GM12878 (cell line): Measurements from ENCODE around the gene CTBP1. TPM values are rescaled to one million over a fixed set of nuclear protein-coding genes. Genes with fewer than 3 reads are reported as not detected.

ENCODE experiments used
- ATAC-seq: fragments of 200-7000 bp; cut with Tn5 transposase; 3 replicates; pipeline ENCODE4 v1.9.1; 2020; ENCODE audit warnings: mild to moderate bottlenecking, moderate library complexity
- BruUV-seq: library from RNA; stranded (reverse); fragments of 400-500 nt; replicated peaks from 2 replicates; lab custom pipeline; 2021; lab: Mats Ljungman, UMichigan
- CTCF ChIA-PET: fragments of 300-600 bp; sonication (Branson Sonifier 250); formaldehyde crosslinking; extraction: SDS; loops from one replicate; lab custom pipeline; 2021; ENCODE audit warnings: inconsistent platforms; lab: Yijun Ruan, JAX
- POLR2A ChIA-PET: fragments of 350-600 bp; formaldehyde crosslinking; extraction: SDS; loops from one replicate; lab custom pipeline; 2021; ENCODE audit warnings: inconsistent platforms; lab: Charles Lee
- RAD21 ChIA-PET: fragments of 300-600 bp; sonication (Branson Sonifier 250); formaldehyde crosslinking; loops from one replicate; lab custom pipeline; 2023; ENCODE audit warnings: antibody characterized with exemption; ENCODE audit not compliant: unreplicated experiment; lab: Charles Lee
- SMC1A ChIA-PET: fragments of 300-600 bp; sonication (Branson Sonifier 250); formaldehyde crosslinking; loops from one replicate; lab custom pipeline; 2023; ENCODE audit not compliant: unreplicated experiment, uncharacterized antibody; lab: Charles Lee
- DNase-seq: peaks from one replicate; pipeline ENCODE4 v3.0.0-alpha.2; 2011; ENCODE audit warnings: low read depth, low spot score
- FAIRE-seq: peaks from 3 replicates; lab custom pipeline; 2011; peaks lifted over from hg19 to GRCh38; lab: Jason Lieb, UNC
- H2AFZ ChIP-seq: 2 replicates; pipeline ENCODE4 v1.6.0; 2011; ENCODE audit warnings: low read depth, low read length, control low read depth; ENCODE audit not compliant: control insufficient read depth
- H3K27ac ChIP-seq: 2 replicates; pipeline ENCODE4 v1.5.1; 2011; ENCODE audit warnings: control low read depth; ENCODE audit not compliant: control insufficient read depth, insufficient read depth
- H3K27me3 ChIP-seq, 2 experiments: replicated peaks in 1 of 2; 2 replicates each; pipeline versions ENCODE4 v1.6.0 to v1.6.1; 2011; ENCODE audit warnings: low read length in 1 of 2; ENCODE audit not compliant: control insufficient read depth in 2 of 2, insufficient read depth in 2 of 2
- H3K36me3 ChIP-seq, 2 experiments: 2 replicates each; pipeline ENCODE4 v1.5.1; 2011; ENCODE audit warnings: low read length in 1 of 2; ENCODE audit not compliant: control insufficient read depth in 2 of 2, insufficient read depth in 2 of 2
- H3K4me1 ChIP-seq: 2 replicates; pipeline ENCODE4 v1.6.1; 2011; ENCODE audit warnings: mild to moderate bottlenecking, low read length, moderate library complexity, mixed read lengths; ENCODE audit not compliant: control insufficient read depth, insufficient read depth
- H3K4me2 ChIP-seq: 2 replicates; pipeline ENCODE4 v1.6.0; 2011; ENCODE audit warnings: control low read depth; ENCODE audit not compliant: control insufficient read depth, insufficient read depth
- H3K4me3 ChIP-seq: fragments of 200-600 bp; sonication (generic); 2 replicates; pipeline ENCODE4 v1.5.1; 2016
- H3K79me2 ChIP-seq: 2 replicates; pipeline ENCODE4 v1.6.0; 2011; ENCODE audit warnings: low read length; ENCODE audit not compliant: control insufficient read depth, insufficient read depth
- H3K9ac ChIP-seq: 2 replicates; pipeline ENCODE4 v1.8.0; 2011; ENCODE audit warnings: low read length, control low read depth, mixed read lengths; ENCODE audit not compliant: control insufficient read depth, insufficient read depth
- H3K9me3 ChIP-seq: replicated peaks from 3 replicates; pipeline ENCODE4 v1.5.1; 2011; ENCODE audit warnings: mild to moderate bottlenecking, low read length; ENCODE audit not compliant: control insufficient read depth, insufficient read depth
- H4K20me1 ChIP-seq: 2 replicates; pipeline ENCODE4 v1.6.0; 2011; ENCODE audit not compliant: control insufficient read depth, insufficient read depth
- ATF7 ChIP-seq: fragments of 450-650 bp; IDR thresholded peaks from 2 replicates; pipeline ENCODE4 v1.6.1; 2016; ENCODE audit warnings: low read depth, mild to moderate bottlenecking
- BACH1 ChIP-seq: fragments of 450-650 bp; IDR thresholded peaks from 2 replicates; pipeline ENCODE4 v1.6.1; 2017; ENCODE audit warnings: mild to moderate bottlenecking, borderline replicate concordance
- CREM ChIP-seq: IDR thresholded peaks from 2 replicates; pipeline ENCODE4 v1.6.1; 2014; ENCODE audit warnings: antibody characterized with exemption, low read depth
- EZH2 ChIP-seq: IDR thresholded peaks from 2 replicates; pipeline ENCODE4 v1.6.1; 2012; ENCODE audit warnings: low read depth, mild to moderate bottlenecking, control low read depth, inconsistent platforms, low read length, borderline replicate concordance; ENCODE audit not compliant: control insufficient read depth
- HDGF ChIP-seq: fragments of 450-650 bp; IDR thresholded peaks from 2 replicates; pipeline ENCODE4 v1.6.1; 2016; ENCODE audit warnings: antibody characterized with exemption
- MTA2 ChIP-seq: fragments of 450-650 bp; IDR thresholded peaks from 2 replicates; pipeline ENCODE4 v1.6.1; 2016; ENCODE audit warnings: low read depth, mild to moderate bottlenecking, moderate library complexity
- NBN ChIP-seq: fragments of 450-650 bp; IDR thresholded peaks from 2 replicates; pipeline ENCODE4 v1.6.1; 2016
- PBX3 ChIP-seq: IDR thresholded peaks from 2 replicates; pipeline ENCODE4 v1.6.1; 2011; ENCODE audit warnings: mild to moderate bottlenecking, low read depth, low read length, moderate library complexity; ENCODE audit not compliant: insufficient replicate concordance
- PKNOX1 ChIP-seq: fragments of 450-650 bp; IDR thresholded peaks from 2 replicates; pipeline ENCODE4 v1.6.1; 2016; ENCODE audit warnings: mild to moderate bottlenecking
- POLR2A ChIP-seq: IDR thresholded peaks from 2 replicates; pipeline ENCODE4 v1.6.1; 2011; ENCODE audit warnings: low read depth, mild to moderate bottlenecking, low read length
- RAD51 ChIP-seq: fragments of 450-650 bp; IDR thresholded peaks from 2 replicates; pipeline ENCODE4 v1.6.1; 2016; ENCODE audit warnings: moderate library complexity, mild to moderate bottlenecking, inconsistent platforms
- SMARCA5 ChIP-seq: fragments of 450-650 bp; IDR thresholded peaks from 2 replicates; pipeline ENCODE4 v1.6.1; 2017; ENCODE audit warnings: mild to moderate bottlenecking
- ZNF207 ChIP-seq: fragments of 450-650 bp; IDR thresholded peaks from 2 replicates; pipeline ENCODE4 v1.6.1; 2014; ENCODE audit warnings: antibody characterized with exemption, mild to moderate bottlenecking, borderline replicate concordance
- ZNF24 ChIP-seq: fragments of 450-650 bp; IDR thresholded peaks from 2 replicates; pipeline ENCODE4 v1.6.1; 2017; ENCODE audit warnings: antibody characterized with exemption, mild to moderate bottlenecking
- WGBS: methylation state at CpG from one replicate; pipeline ENCODE4 v1.1.6; 2016; ENCODE audit warnings: low lambda C conversion rate; ENCODE audit not compliant: insufficient replicate concordance, insufficient coverage; ENCODE audit errors: missing lambda C conversion rate; 5-methylcytosine and 5-hydroxymethylcytosine counted together
- in situ Hi-C: fragments of 300-500 bp; cut with MboI; formaldehyde crosslinking; loops from 9 replicates; pipeline ENCODE4 v1.14.3; 2018; ENCODE audit warnings: mixed read lengths
- intact Hi-C: fragments of 100-400 bp; cut with micrococcal nuclease; formaldehyde crosslinking; loops from one replicate; pipeline ENCODE4 v1.14.2; 2022; ENCODE audit not compliant: unreplicated experiment
- polyA plus RNA-seq, 11 experiments: library from polyadenylated mRNA; depleted of rRNA in 4 of 11; unstranded in 6 of 11; stranded (reverse) in 5 of 11; fragments of >200 nt; fragmentation: Nextera tagmentation in 4 of 11; fragmentation: Illumina TruSeq in 1 of 11; extraction: Ambion mirVana in 4 of 11; extraction: Trizol in 1 of 11; gene quantifications; 1 replicate in 1 of 11; 2 replicates in 10 of 11; pipeline versions ENCODE4 v1.2.1 to v1.2.3, GENCODE V29; 2011 to 2016; ENCODE audit warnings: inconsistent platforms in 2 of 11, missing spikeins in 2 of 11, low read depth in 1 of 11
- total RNA-seq, 4 experiments: library from RNA; depleted of rRNA in 3 of 4; stranded (reverse); fragments of >200 nt in 3 of 4; fragmentation: Illumina TruSeq in 1 of 4; extraction: Trizol in 1 of 4; gene quantifications; 2 replicates each; pipeline versions ENCODE4 v1.2.1 to v1.2.3, GENCODE V29; 2013 to 2021

Gene CTBP1
- total and polyA plus RNA-seq, 10 of the 15 experiments (the other 5 are each of a cell fraction or from before 2014, with no cell fraction given), result 7.4 to 182 (median 63.1) TPM

- ChIA-PET SMC1A (interaction anchor here (0.7 kb wide), 1 partner anchor 58 kb away, joined by 3 read pairs; no protein-coding TSS in a partner anchor), RAD21 (no interaction called here), CTCF (interaction anchor here (1.2 to 2.4 kb wide), 3 partner anchors 9 to 63 kb away, joined by 3 to 5 read pairs (median 4); no protein-coding TSS in a partner anchor), POLR2A (no interaction called here)
- no peaks in the 10 kb centered on the region for H3K36me3 ChIP-seq
- H3K9ac ChIP-seq, result no peak overlapping the region
- no peak overlapping the region for H3K27ac ChIP-seq
- H3K27me3 ChIP-seq, result no peaks in the 10 kb centered on the region
- intact Hi-C loops (no loop called here), in situ Hi-C loops (no loop called here)
- FAIRE-seq (no peak), DNase-seq (no peak), ATAC-seq (no peak)
- BruUV-seq, result no TSS peak
- peaks cover 6% of the 10 kb centered on the region; the same call in 1 of the 2 replicates for H3K4me1 ChIP-seq
- no peak overlapping the region for H2AFZ ChIP-seq
- no peaks in the 10 kb centered on the region for H4K20me1 ChIP-seq
- H3K79me2 ChIP-seq, result no peaks in the 10 kb centered on the region
- WGBS, result 65% methylated on average over 5 of the region's 5 CpGs
- TF ChIP-seq EZH2 (no peak), POLR2A (0 out of 2 replicates have a peak, but pooled peaks have one; percentile 31), RAD51 (no peak), MTA2 (no peak)
- H3K4me3 ChIP-seq, result no peak overlapping the region
- no peak overlapping the region for H3K4me2 ChIP-seq
- peaks cover 4% of the 10 kb centered on the region; the same call in 2 of the 3 replicates for H3K9me3 ChIP-seq
Measured at GRCh38 chr4:1191621-1192020, 57.3 kb downstream of the CTBP1 start.

- H3K4me1 ChIP-seq, result peaks cover 27% of the 10 kb centered on the region
- 0 out of 2 replicates have a peak overlapping the region, but pooled peaks have one; percentile 19 for H3K4me2 ChIP-seq
- intact Hi-C loops, result loop anchor here (2.0 kb wide), 1 partner anchor 14 kb away; no protein-coding TSS in a partner anchor
- DNase-seq (no peak), ATAC-seq (peak; percentile 93), FAIRE-seq (peak; percentile 73)
- ChIA-PET POLR2A (interaction anchor here (0.6 to 2.0 kb wide), 2 partner anchors 13 to 32 kb away, joined by 3 to 8 read pairs; no protein-coding TSS in a partner anchor), SMC1A (interaction anchor here (0.8 to 1.7 kb wide), 4 partner anchors 10 to 56 kb away, joined by 3 to 5 read pairs (median 3); no protein-coding TSS in a partner anchor), CTCF (interaction anchor here (1.3 kb wide), 1 partner anchor 17 kb away, joined by 3 read pairs; no protein-coding TSS in a partner anchor), RAD21 (interaction anchor here (1.0 to 1.7 kb wide), 2 partner anchors 32 to 60 kb away, joined by 3 to 4 read pairs; no protein-coding TSS in a partner anchor)
- in situ Hi-C loops, result no loop called here
- H3K9ac ChIP-seq, result no peak overlapping the region
- H3K79me2 ChIP-seq, result no peaks in the 10 kb centered on the region
- no peaks in the 10 kb centered on the region for H4K20me1 ChIP-seq
- H3K4me3 ChIP-seq, result no peak overlapping the region
- no peaks in the 10 kb centered on the region for H3K27me3 ChIP-seq
- peaks cover 6% of the 10 kb centered on the region; the same call in 2 of the 3 replicates for H3K9me3 ChIP-seq
- H2AFZ ChIP-seq, result no peak overlapping the region
- 0% methylated on average over 1 of the region's 1 CpG for WGBS
- H3K27ac ChIP-seq, result no peak overlapping the region; the same call in 1 of the 2 replicates
- BruUV-seq, result no TSS peak
- H3K36me3 ChIP-seq, result no peaks in the 10 kb centered on the region
- TF ChIP-seq MTA2 (peak; percentile 59; the same call in 1 of the 2 replicates), PKNOX1 (peak; percentile 93), ZNF24 (no peak), CREM (0 out of 2 replicates have a peak, but pooled peaks have one; percentile 25), ATF7 (peak; percentile 79), NBN (peak; percentile 64), PBX3 (peak; percentile 65), HDGF (0 out of 2 replicates have a peak, but pooled peaks have one; percentile 20), ZNF207 (0 out of 2 replicates have a peak, but pooled peaks have one; percentile 39), BACH1 (no peak), SMARCA5 (no peak)
Measured at GRCh38 chr4:1187182-1187581, 61.7 kb downstream of the CTBP1 start.
